ENCODE measurements around the gene DENR.

GRCh38 chr12:122738571-122738970, 14.1 kb upstream of the DENR start:
- TF ChIP-seq, protein P1, sequence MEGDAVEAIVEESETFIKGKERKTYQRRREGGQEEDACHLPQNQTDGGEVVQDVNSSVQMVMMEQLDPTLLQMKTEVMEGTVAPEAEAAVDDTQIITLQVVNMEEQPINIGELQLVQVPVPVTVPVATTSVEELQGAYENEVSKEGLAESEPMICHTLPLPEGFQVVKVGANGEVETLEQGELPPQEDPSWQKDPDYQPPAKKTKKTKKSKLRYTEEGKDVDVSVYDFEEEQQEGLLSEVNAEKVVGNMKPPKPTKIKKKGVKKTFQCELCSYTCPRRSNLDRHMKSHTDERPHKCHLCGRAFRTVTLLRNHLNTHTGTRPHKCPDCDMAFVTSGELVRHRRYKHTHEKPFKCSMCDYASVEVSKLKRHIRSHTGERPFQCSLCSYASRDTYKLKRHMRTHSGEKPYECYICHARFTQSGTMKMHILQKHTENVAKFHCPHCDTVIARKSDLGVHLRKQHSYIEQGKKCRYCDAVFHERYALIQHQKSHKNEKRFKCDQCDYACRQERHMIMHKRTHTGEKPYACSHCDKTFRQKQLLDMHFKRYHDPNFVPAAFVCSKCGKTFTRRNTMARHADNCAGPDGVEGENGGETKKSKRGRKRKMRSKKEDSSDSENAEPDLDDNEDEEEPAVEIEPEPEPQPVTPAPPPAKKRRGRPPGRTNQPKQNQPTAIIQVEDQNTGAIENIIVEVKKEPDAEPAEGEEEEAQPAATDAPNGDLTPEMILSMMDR (IDR thresholded peaks at IDR 0.05): no peak
- no peak for TF ChIP-seq ZFX (IDR thresholded peaks at IDR 0.05; ENCODE audit: borderline replicate concordance)
